NCI-H2171 treated with DMSO at 0.1 percent for 48 hours (cell line): Measurements from ENCODE around the gene TIMM9.
"Not testable (repeated sequence)": the region's sequence is repeated elsewhere in the genome, so short reads cannot be mapped to it uniquely, and the experiment has no call there.

Experiments
- DNase-seq: peaks from one replicate; lab custom pipeline; 2025; lab: John Stamatoyannopoulos, UW

The TIMM9 gene

GRCh38 chr14:58398495-58398894 lies 28.8 kb downstream of the TIMM9 start:
- DNase-seq, result no peak

GRCh38 chr14:58397156-58397555 lies 30.2 kb downstream of the TIMM9 start:
- DNase-seq, result peak; percentile 26

GRCh38 chr14:58395812-58396788 lies 31.2 kb downstream of the TIMM9 start, which contains the start of gene TOMM20L:
TOMM20L (plus strand) TSS chr14:58395930; CDS start chr14:58395958, 28 bp downstream.
- peak; percentile 80 for DNase-seq

GRCh38 chr14:58395562-58395811 lies 31.8 kb downstream of the TIMM9 start:
- DNase-seq, result no peak

- no peak for DNase-seq
These were observed 36.5 kb downstream of the TIMM9 start for GRCh38 chr14:58390830-58391229.

GRCh38 chr14:58376791-58377190 lies 50.5 kb downstream of the TIMM9 start:
- DNase-seq, result no peak

- DNase-seq, result no peak
These were observed 58.4 kb downstream of the TIMM9 start for GRCh38 chr14:58368956-58369355.

- no peak for DNase-seq
These were observed 60.0 kb downstream of the TIMM9 start for GRCh38 chr14:58367296-58367695.

- no peak for DNase-seq
These were observed 63.0 kb downstream of the TIMM9 start for GRCh38 chr14:58364316-58364715.

GRCh38 chr14:58362798-58363412 lies 64.4 kb downstream of the TIMM9 start:
- peak; percentile 58 for DNase-seq

GRCh38 chr14:58362272-58362671 lies 65.1 kb downstream of the TIMM9 start:
- DNase-seq, result not testable (repeated sequence)
